Activated CD8-positive, alpha-beta T cell treated with anti-CD3 and anti-CD28 coated beads for 36 hours (primary cell): ENCODE measurements around the gene TIMM9. TPM values are rescaled to one million over a fixed set of nuclear protein-coding genes. Genes with fewer than 3 reads are reported as not detected.

ENCODE experiments used
- ATAC-seq: fragments of 200-7000 bp; cut with Tn5 transposase; one replicate; pipeline ENCODE4 v1.10.0; 2021; ENCODE audit warnings: mild to moderate bottlenecking, moderate library complexity
- CTCF ChIA-PET: fragments of 350-600 bp; sonication (Branson Sonifier 250); formaldehyde crosslinking; loops from one replicate; lab custom pipeline; 2021; ENCODE audit warnings: antibody characterized with exemption; lab: Charles Lee
- POLR2A ChIA-PET: fragments of 350-600 bp; sonication (Branson Sonifier 250); formaldehyde crosslinking; loops from one replicate; lab custom pipeline; 2021; ENCODE audit warnings: antibody characterized with exemption; lab: Charles Lee
- DNase-seq: peaks from one replicate; pipeline ENCODE4 v3.0.0-alpha.2; 2020
- H3K27ac Mint-ChIP-seq: one replicate; pipeline ENCODE4 v1.8.0; 2021; ENCODE audit warnings: mild to moderate bottlenecking, mixed read lengths
- H3K27me3 Mint-ChIP-seq: one replicate; pipeline ENCODE4 v1.8.0; 2021; ENCODE audit warnings: mixed read lengths
- H3K36me3 Mint-ChIP-seq: one replicate; pipeline ENCODE4 v1.8.0; 2021; ENCODE audit warnings: low read depth, mixed read lengths
- H3K4me1 Mint-ChIP-seq: one replicate; pipeline ENCODE4 v1.8.0; 2021; ENCODE audit warnings: low read depth, mixed read lengths
- H3K4me3 Mint-ChIP-seq: one replicate; pipeline ENCODE4 v1.8.0; 2021; ENCODE audit warnings: mild to moderate bottlenecking, moderate library complexity, mixed read lengths
- H3K9me3 Mint-ChIP-seq: one replicate; pipeline ENCODE4 v1.8.0; 2021; ENCODE audit warnings: mixed read lengths
- CTCF ChIP-seq: fragments of 200-600 bp; IDR thresholded peaks from one replicate; pipeline ENCODE4 v1.8.0; 2022; ENCODE audit warnings: antibody characterized with exemption, mild to moderate bottlenecking
- intact Hi-C: fragments of 100-400 bp; cut with micrococcal nuclease; formaldehyde crosslinking; loops from one replicate; pipeline ENCODE4 v1.10.0; 2022
- total RNA-seq, 2 experiments: library from RNA; stranded (reverse); gene quantifications; one replicate each; pipeline ENCODE4 v1.2.3, GENCODE V29; 2021

The TIMM9 gene
- total RNA-seq, 2 experiments from 2014 or later = 63.9 to 71.8 TPM

DNA sequence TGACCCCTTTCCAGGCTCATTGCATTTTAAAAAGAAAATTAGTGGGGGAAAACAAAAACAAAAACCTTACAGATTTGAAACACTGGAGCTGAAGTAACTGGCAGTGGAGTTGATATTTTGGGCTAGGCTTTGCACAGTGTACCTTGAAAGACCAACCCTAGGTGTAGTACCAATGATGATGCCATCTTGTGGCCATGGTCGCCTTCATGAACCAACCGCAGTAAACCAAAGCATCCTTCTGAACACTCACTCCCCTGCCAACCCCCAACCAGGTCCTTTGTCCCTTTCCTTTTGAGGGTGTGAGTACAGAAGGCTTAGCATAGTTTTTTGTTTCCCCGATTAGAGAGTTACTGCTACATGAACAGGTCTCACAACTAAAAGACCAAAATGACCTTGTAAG lies 25.7 kb downstream of the TIMM9 start:
- no peak for DNase-seq
- intact Hi-C loops = no loop called here
- H3K4me1 Mint-ChIP-seq = no peaks in the 10 kb centered on the region
- no peak overlapping the region for H3K27ac Mint-ChIP-seq
- no peaks in the 10 kb centered on the region for H3K27me3 Mint-ChIP-seq
- TF ChIP-seq CTCF = no peak
- no peaks in the 10 kb centered on the region for H3K9me3 Mint-ChIP-seq
- no peak overlapping the region for H3K4me3 Mint-ChIP-seq
- ChIA-PET POLR2A (no interaction called here), CTCF (no interaction called here)
- no peak for ATAC-seq
- H3K36me3 Mint-ChIP-seq = peaks cover 2% of the 10 kb centered on the region

GRCh38 chr14:58398895-58399294 lies 28.4 kb downstream of the TIMM9 start:
- no peak for DNase-seq
- no peaks in the 10 kb centered on the region for H3K9me3 Mint-ChIP-seq
- H3K36me3 Mint-ChIP-seq = peaks cover 4% of the 10 kb centered on the region
- ChIA-PET POLR2A (no interaction called here), CTCF (no interaction called here)
- ATAC-seq = no peak
- H3K27me3 Mint-ChIP-seq = no peaks in the 10 kb centered on the region
- no peak overlapping the region for H3K27ac Mint-ChIP-seq
- peaks cover 8% of the 10 kb centered on the region for H3K4me1 Mint-ChIP-seq
- no peak overlapping the region for H3K4me3 Mint-ChIP-seq
- no peak for TF ChIP-seq CTCF
- intact Hi-C loops = loop anchor here (5.0 kb wide), 1 partner anchor 292 kb away; no protein-coding TSS in a partner anchor

GRCh38 chr14:58398495-58398894 lies 28.8 kb downstream of the TIMM9 start:
- Mint-ChIP-seq H3K4me3 (no peak overlapping the region), H3K36me3 (peaks cover 4% of the 10 kb centered on the region), H3K27ac (no peak overlapping the region), H3K27me3 (no peaks in the 10 kb centered on the region), H3K9me3 (no peaks in the 10 kb centered on the region), H3K4me1 (peaks cover 8% of the 10 kb centered on the region)
- POLR2A ChIA-PET = interaction anchor here (1.0 kb wide), 1 partner anchor 9 kb away, joined by 4 read pairs; no protein-coding TSS in a partner anchor
- TF ChIP-seq CTCF = no peak
- CTCF ChIA-PET = no interaction called here
- intact Hi-C loops = loop anchor here (5.0 kb wide), 1 partner anchor 291 kb away; no protein-coding TSS in a partner anchor
- ATAC-seq = no peak
- no peak for DNase-seq

DNA sequence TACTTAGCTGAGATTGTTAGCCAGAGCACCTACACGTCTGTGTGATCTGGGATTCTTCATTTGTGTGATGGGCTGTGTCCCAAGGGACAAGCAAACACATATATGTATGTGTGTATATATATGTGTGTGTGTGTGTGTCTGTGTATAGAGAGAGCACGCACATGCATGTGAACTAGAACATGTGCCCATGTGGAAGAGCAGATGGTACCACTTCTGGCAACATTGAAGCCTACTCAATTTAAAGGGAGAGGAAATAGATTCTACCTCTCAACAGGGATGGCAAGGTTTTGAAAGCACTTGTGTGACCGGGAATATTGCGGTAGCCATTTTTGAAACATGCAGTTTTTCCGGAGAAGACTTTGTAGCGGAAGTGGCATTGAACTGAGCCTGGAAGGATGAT lies 30.2 kb downstream of the TIMM9 start:
- no peak for ATAC-seq
- no peak for DNase-seq
- intact Hi-C loops = loop anchor here (5.0 kb wide), 1 partner anchor 290 kb away; no protein-coding TSS in a partner anchor
- POLR2A ChIA-PET = interaction anchor here (1.1 to 1.9 kb wide), 3 partner anchors 25 to 40 kb away, joined by 3 to 10 read pairs (median 6); partner anchors contain the start of genes KIAA0586 and TIMM9
- CTCF ChIA-PET = interaction anchor here (1.1 to 3.5 kb wide), 4 partner anchors 9 to 133 kb away, joined by 3 to 16 read pairs (median 8); partner anchors contain the start of genes KIAA0586 and TIMM9
- H3K36me3 Mint-ChIP-seq = peaks cover 2% of the 10 kb centered on the region
- no peaks in the 10 kb centered on the region for H3K27me3 Mint-ChIP-seq
- peaks cover 8% of the 10 kb centered on the region for H3K4me1 Mint-ChIP-seq
- no peak overlapping the region for H3K4me3 Mint-ChIP-seq
- TF ChIP-seq CTCF = no peak
- no peak overlapping the region for H3K27ac Mint-ChIP-seq
- H3K9me3 Mint-ChIP-seq = no peaks in the 10 kb centered on the region
